ENCODE measurements around the gene TMIGD2.
"Not testable (repeated sequence)": the region's sequence is repeated elsewhere in the genome, so short reads cannot be mapped to it uniquely, and the experiment has no call there.

The TMIGD2 gene

GRCh38 chr19:4298810-4299550 is 3.2 kb downstream of the TMIGD2 start:
- DNase-seq (ENCODE audit: insufficient read length, low spot score) (no peak), FAIRE-seq (no peak)

- FAIRE-seq, result no peak
- DNase-seq (ENCODE audit: insufficient read length, low spot score), result no peak
These were observed 4.0 kb downstream of the TMIGD2 start for GRCh38 chr19:4297901-4298809.

- DNase-seq (ENCODE audit: insufficient read length, low spot score) (no peak), FAIRE-seq (no peak)
These were observed 6.0 kb downstream of the TMIGD2 start for GRCh38 chr19:4295972-4296771.

- DNase-seq (ENCODE audit: insufficient read length, low spot score), result no peak
These were observed 7.8 kb downstream of the TMIGD2 start for GRCh38 chr19:4294389-4294788.

GRCh38 chr19:4292515-4292914 is 9.7 kb downstream of the TMIGD2 start:
- DNase-seq (ENCODE audit: insufficient read length, low spot score), result no peak
- FAIRE-seq, result no peak

More at GRCh38 chr19:4294389-4294788, 7.8 kb downstream of the TMIGD2 start:
- no peak for FAIRE-seq

GRCh38 chr19:4291184-4291732 is 10.9 kb downstream of the TMIGD2 start:
- no peak for DNase-seq (ENCODE audit: insufficient read length, low spot score)
- FAIRE-seq, result no peak

GRCh38 chr19:4288091-4288777 is 14.0 kb downstream of the TMIGD2 start:
- DNase-seq (ENCODE audit: insufficient read length, low spot score) (no peak), FAIRE-seq (no peak)

GRCh38 chr19:4286141-4286540 is 16.0 kb downstream of the TMIGD2 start:
- DNase-seq (ENCODE audit: insufficient read length, low spot score); FAIRE-seq: not testable (repeated sequence)

- FAIRE-seq (no peak), DNase-seq (ENCODE audit: insufficient read length, low spot score) (no peak)
These were observed 17.2 kb downstream of the TMIGD2 start for GRCh38 chr19:4284974-4285373.

- FAIRE-seq (no peak), DNase-seq (ENCODE audit: insufficient read length, low spot score) (no peak)
These were observed 17.8 kb downstream of the TMIGD2 start for GRCh38 chr19:4284176-4284958.

- no peak for FAIRE-seq
- DNase-seq (ENCODE audit: insufficient read length, low spot score), result no peak
These were observed 22.4 kb downstream of the TMIGD2 start for GRCh38 chr19:4279530-4280422.

- no peak for DNase-seq (ENCODE audit: insufficient read length, low spot score)
- FAIRE-seq, result no peak
These were observed 23.0 kb downstream of the TMIGD2 start for GRCh38 chr19:4279267-4279529.

GRCh38 chr19:4278419-4279266 is 23.5 kb downstream of the TMIGD2 start, which contains the start of gene SHD:
Gene SHD, plus strand, starts transcription at chr19:4279266. Its CDS starts 798 bp downstream, at chr19:4280064.
- FAIRE-seq, result no peak
- DNase-seq (ENCODE audit: insufficient read length, low spot score), result no peak

GRCh38 chr19:4278010-4278409 is 24.2 kb downstream of the TMIGD2 start:
- FAIRE-seq (no peak), DNase-seq (ENCODE audit: insufficient read length, low spot score) (no peak)

GRCh38 chr19:4277191-4277696 is 24.9 kb downstream of the TMIGD2 start:
- DNase-seq (ENCODE audit: insufficient read length, low spot score) (no peak), FAIRE-seq (no peak)

GRCh38 chr19:4274321-4274686 is 27.9 kb downstream of the TMIGD2 start:
- not testable (repeated sequence) for DNase-seq (ENCODE audit: insufficient read length, low spot score); FAIRE-seq

GRCh38 chr19:4272894-4273293 is 29.3 kb downstream of the TMIGD2 start:
- FAIRE-seq (no peak), DNase-seq (ENCODE audit: insufficient read length, low spot score) (no peak)

Measured in HTR-8/SVneo (cell line).